Testis (tissue), 3 donors: ENCODE results near the gene ZNF48. TPM values are rescaled to one million over a fixed set of nuclear protein-coding genes. Genes with fewer than 3 reads are reported as not detected.

ENCODE experiments used
- DNase-seq: peaks from one replicate; pipeline ENCODE4 v3.0.0-alpha.2; 2019
- H3K27ac ChIP-seq, 2 donors: fragments of 200-600 bp; sonication (generic); one replicate each; pipeline ENCODE4 v1.5.1; 2019
- H3K27me3 ChIP-seq: fragments of 200-600 bp; sonication (generic); one replicate; pipeline ENCODE4 v1.5.1; 2019
- H3K36me3 ChIP-seq: fragments of 200-600 bp; sonication (generic); one replicate; pipeline ENCODE4 v1.5.1; 2017; ENCODE audit warnings: low read depth; ENCODE audit errors: missing control alignments
- H3K4me1 ChIP-seq: fragments of 200-600 bp; sonication (generic); one replicate; pipeline ENCODE4 v1.5.1; 2019
- H3K4me3 ChIP-seq, 2 donors: fragments of 200-600 bp; sonication (generic); one replicate each; pipeline ENCODE4 v1.5.1; 2017 to 2019
- H3K9me3 ChIP-seq: fragments of 200-600 bp; sonication (generic); one replicate; pipeline ENCODE4 v1.5.1; 2017
- POLR2A ChIP-seq: fragments of 450-650 bp; IDR thresholded peaks from one replicate; pipeline ENCODE4 v1.6.1; 2017; ENCODE audit warnings: antibody characterized with exemption, mild to moderate bottlenecking, moderate library complexity
- WGBS, 2 donors: methylation state at CpG; one replicate each; pipeline ENCODE4 v1.1.5; 2018; 5-methylcytosine and 5-hydroxymethylcytosine counted together
- intact Hi-C: fragments of 100-400 bp; cut with DNase I; formaldehyde crosslinking; loops from one replicate; pipeline ENCODE4 v1.15.1; 2023; ENCODE audit warnings: low total_unique reads
- polyA plus RNA-seq: library from polyadenylated mRNA; stranded (reverse); fragments of 350-450 nt; fragmentation: Illumina TruSeq; extraction: RNeasy Lipid Tissue Mini Kit (QIAGEN cat#74804); gene quantifications from one replicate; pipeline ENCODE4 v1.2.3, GENCODE V29; 2014; ENCODE audit warnings: low read depth, low replicate concordance; ENCODE audit not compliant: insufficient read depth
- total RNA-seq, 2 donors: library from RNA; depleted of rRNA; stranded (reverse); fragments of >200 nt; gene quantifications; one replicate each; pipeline ENCODE4 v1.2.3, GENCODE V29; 2016
- TF ChIP-seq, protein P1 (sequence below), 3 experiments: fragments of 450-650 bp in 2 of 3; fragments of 200-600 bp in 1 of 3; sonication (generic) in 1 of 3; IDR thresholded peaks; one replicate each; pipeline ENCODE4 v1.5.1; 2016 to 2019; ENCODE audit warnings: antibody characterized with exemption in 3 of 3, mild to moderate bottlenecking in 2 of 3, moderate library complexity in 1 of 3

ZNF48 gene
- total and polyA plus RNA-seq, 3 donors from 2014 or later = 6.3 to 9.0 (median 6.5) TPM

- 68 to 78% methylated on average over 29 of the region's 29 CpGs for WGBS, 2 donors
- intact Hi-C loops = no loop called here
- Histone ChIP-seq H3K9me3 (no peaks in the 10 kb centered on the region), H3K4me1 (no peaks in the 10 kb centered on the region), H3K27me3 (no peaks in the 10 kb centered on the region), H3K27ac (peak overlapping the region; percentile 73 to 80), H3K36me3 (no peaks in the 10 kb centered on the region), H3K4me3 (peak overlapping the region; percentile 59 to 87)
- DNase-seq = no peak
- no peak for TF ChIP-seq POLR2A
- TF ChIP-seq, protein P1, sequence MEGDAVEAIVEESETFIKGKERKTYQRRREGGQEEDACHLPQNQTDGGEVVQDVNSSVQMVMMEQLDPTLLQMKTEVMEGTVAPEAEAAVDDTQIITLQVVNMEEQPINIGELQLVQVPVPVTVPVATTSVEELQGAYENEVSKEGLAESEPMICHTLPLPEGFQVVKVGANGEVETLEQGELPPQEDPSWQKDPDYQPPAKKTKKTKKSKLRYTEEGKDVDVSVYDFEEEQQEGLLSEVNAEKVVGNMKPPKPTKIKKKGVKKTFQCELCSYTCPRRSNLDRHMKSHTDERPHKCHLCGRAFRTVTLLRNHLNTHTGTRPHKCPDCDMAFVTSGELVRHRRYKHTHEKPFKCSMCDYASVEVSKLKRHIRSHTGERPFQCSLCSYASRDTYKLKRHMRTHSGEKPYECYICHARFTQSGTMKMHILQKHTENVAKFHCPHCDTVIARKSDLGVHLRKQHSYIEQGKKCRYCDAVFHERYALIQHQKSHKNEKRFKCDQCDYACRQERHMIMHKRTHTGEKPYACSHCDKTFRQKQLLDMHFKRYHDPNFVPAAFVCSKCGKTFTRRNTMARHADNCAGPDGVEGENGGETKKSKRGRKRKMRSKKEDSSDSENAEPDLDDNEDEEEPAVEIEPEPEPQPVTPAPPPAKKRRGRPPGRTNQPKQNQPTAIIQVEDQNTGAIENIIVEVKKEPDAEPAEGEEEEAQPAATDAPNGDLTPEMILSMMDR (IDR thresholded peaks at IDR 0.05) = no peak
These were observed 49.3 kb downstream of the ZNF48 start for GRCh38 chr16:30444231-30445148.

GRCh38 chr16:30445149-30445407, 49.9 kb downstream of the ZNF48 start:
- no peaks in the 10 kb centered on the region for H3K27me3 ChIP-seq
- no peak for DNase-seq
- WGBS, 2 donors = 38 to 46% methylated on average over 7 to 11 of the region's 11 CpGs
- H3K9me3 ChIP-seq = no peaks in the 10 kb centered on the region
- peak overlapping the region; percentile 73 to 80 for H3K27ac ChIP-seq
- no peaks in the 10 kb centered on the region for H3K4me1 ChIP-seq
- peak overlapping the region; percentile 59 to 87 for H3K4me3 ChIP-seq
- H3K36me3 ChIP-seq = no peaks in the 10 kb centered on the region
- intact Hi-C loops = no loop called here
- no peak for TF ChIP-seq POLR2A
- TF ChIP-seq, protein P1 (IDR thresholded peaks at IDR 0.05) = no peak

- 0 to 1% methylated on average over 21 to 51 of the region's 59 CpGs for WGBS, 2 donors
- Histone ChIP-seq H3K27ac (peak within 1 kb of the TSS; percentile 73 to 80), H3K4me1 (no peaks in the 10 kb centered on the region), H3K4me3 (peak within 1 kb of the TSS; percentile 59 to 87), H3K27me3 (no peaks in the 10 kb centered on the region), H3K36me3 (no peaks in the 10 kb centered on the region), H3K9me3 (no peaks in the 10 kb centered on the region)
- peak; percentile 75 for TF ChIP-seq POLR2A
- TF ChIP-seq, protein P1 (IDR thresholded peaks at IDR 0.05) = no peak
- DNase-seq = peak; percentile 100
- intact Hi-C loops = no loop called here
These were observed 50.4 kb downstream of the ZNF48 start, which contains the start of gene SEPHS2 for GRCh38 chr16:30445408-30446202. SEPHS2 (minus strand) TSS chr16:30445874; CDS start chr16:30445727, 147 bp downstream.

DNA sequence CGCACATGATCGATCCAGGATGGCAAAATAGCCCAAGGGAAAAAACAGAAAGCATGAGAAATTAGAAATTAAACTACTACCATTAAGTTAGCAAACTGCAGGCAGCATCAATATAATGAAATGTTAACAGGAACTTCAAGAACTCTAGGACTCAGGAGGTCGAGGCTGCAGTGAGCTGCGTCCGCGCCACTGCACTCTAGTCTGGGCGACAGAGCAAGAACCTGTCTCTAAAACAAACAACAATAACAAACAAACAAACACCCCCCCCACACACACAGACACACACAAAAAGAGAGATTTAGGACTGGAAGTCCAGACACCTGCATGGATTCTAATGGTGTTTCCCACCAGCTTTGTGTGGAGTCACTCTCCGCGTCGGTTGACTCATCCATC, 51.0 kb downstream of the ZNF48 start:
- intact Hi-C loops = no loop called here
- Histone ChIP-seq H3K4me1 (no peaks in the 10 kb centered on the region), H3K4me3 (peak overlapping the region; percentile 59 to 87), H3K36me3 (no peaks in the 10 kb centered on the region), H3K9me3 (no peaks in the 10 kb centered on the region), H3K27ac (peak overlapping the region in 1 of 2 donors; percentile 73), H3K27me3 (no peaks in the 10 kb centered on the region)
- DNase-seq = no peak
- no peak for TF ChIP-seq POLR2A
- TF ChIP-seq, protein P1 (IDR thresholded peaks at IDR 0.05) = no peak
- 38 to 64% methylated on average over 10 of the region's 10 CpGs for WGBS, 2 donors
